ENCODE results near the gene APOA5. TPM values are rescaled to one million over a fixed set of nuclear protein-coding genes. Genes with fewer than 3 reads are reported as not detected.
A peak's percentile ranks its signal among the peaks of the same experiment; 100 is the strongest.

The APOA5 gene
- 0.31 TPM for polyA plus RNA-seq (2012; ENCODE audit: insufficient read depth, insufficient read length, low read depth)

GRCh38 chr11:116791813-116792143 is at the start of gene APOA5:
TSS of gene APOA5 (minus strand) at chr11:116791879. CDS start at chr11:116791860, 19 bp downstream.
- no peaks in the 10 kb centered on the region for H3K36me3 ChIP-seq
- no peaks in the 10 kb centered on the region for H3K4me1 ChIP-seq
- no peak for DNase-seq
- no peak within 1 kb of the TSS for H3K4me3 ChIP-seq (ENCODE audit: low read depth, low read length)
- no peak for TF ChIP-seq CTCF (IDR thresholded peaks at IDR 0.05; ENCODE audit: low read depth, low read length)
- H3K27me3 ChIP-seq = no peaks in the 10 kb centered on the region
- no peaks in the 10 kb centered on the region for H3K9me3 ChIP-seq

- no peak for TF ChIP-seq CTCF (IDR thresholded peaks at IDR 0.05; ENCODE audit: low read depth, low read length)
- no peaks in the 10 kb centered on the region for H3K9me3 ChIP-seq
- peaks cover under 1% of the 10 kb centered on the region; the same call in 1 of the 2 replicates for H3K4me1 ChIP-seq
- H3K4me3 ChIP-seq (ENCODE audit: low read depth, low read length) = no peak overlapping the region
- no peak for DNase-seq
- no peaks in the 10 kb centered on the region for H3K27me3 ChIP-seq
- peaks cover 9% of the 10 kb centered on the region for H3K36me3 ChIP-seq
Measured at GRCh38 chr11:116840746-116841296, 49.1 kb upstream of the APOA5 start.

- TF ChIP-seq CTCF (IDR thresholded peaks at IDR 0.05; ENCODE audit: low read depth, low read length) = peak; percentile 38
- Histone ChIP-seq H3K36me3 (peaks cover 5% of the 10 kb centered on the region), H3K9me3 (no peaks in the 10 kb centered on the region), H3K4me1 (peaks cover 4% of the 10 kb centered on the region; the same call in 1 of the 2 replicates), H3K27me3 (no peaks in the 10 kb centered on the region), H3K4me3 (ENCODE audit: low read depth, low read length) (no peak overlapping the region)
- DNase-seq = no peak
Measured at GRCh38 chr11:116840224-116840745, 48.6 kb upstream of the APOA5 start.

- H3K27me3 ChIP-seq = no peaks in the 10 kb centered on the region
- H3K4me3 ChIP-seq (ENCODE audit: low read depth, low read length) = no peak overlapping the region
- H3K9me3 ChIP-seq = no peaks in the 10 kb centered on the region
- no peak for TF ChIP-seq CTCF (IDR thresholded peaks at IDR 0.05; ENCODE audit: low read depth, low read length)
- H3K36me3 ChIP-seq = no peaks in the 10 kb centered on the region; the same call in 1 of the 2 replicates
- peaks cover 4% of the 10 kb centered on the region; the same call in 1 of the 2 replicates for H3K4me1 ChIP-seq
- no peak for DNase-seq
Measured at GRCh38 chr11:116838321-116839084, 46.8 kb upstream of the APOA5 start.

- no peak within 1 kb of the TSS for H3K4me3 ChIP-seq (ENCODE audit: low read depth, low read length)
- H3K27me3 ChIP-seq = no peaks in the 10 kb centered on the region
- DNase-seq = no peak
- H3K36me3 ChIP-seq = no peaks in the 10 kb centered on the region
- TF ChIP-seq CTCF (IDR thresholded peaks at IDR 0.05; ENCODE audit: low read depth, low read length) = no peak
- H3K9me3 ChIP-seq = no peaks in the 10 kb centered on the region
- H3K4me1 ChIP-seq = peaks cover 4% of the 10 kb centered on the region; the same call in 1 of the 2 replicates
Measured at GRCh38 chr11:116837231-116838091, 45.8 kb upstream of the APOA5 start, which contains the start of gene APOA1. TSS of gene APOA1 (minus strand) at chr11:116837622. CDS start at chr11:116837387, 235 bp downstream.
